Loucy (cell line): ENCODE measurements around the gene CD19.

Experiments
- H2AFZ ChIP-seq: fragments of 200-600 bp; sonication (generic); 2 replicates; pipeline ENCODE4 v1.6.0; 2016; ENCODE audit warnings: antibody characterized with exemption, mild to moderate bottlenecking, low read length, moderate library complexity
- H3F3A ChIP-seq: fragments of 200-600 bp; 2 replicates; pipeline ENCODE4 v1.6.0; 2016; ENCODE audit warnings: antibody characterized with exemption, low read depth, mild to moderate bottlenecking
- H3K27me3 ChIP-seq: fragments of 200-600 bp; sonication (generic); 2 replicates; pipeline ENCODE4 v1.6.1; 2014; ENCODE audit warnings: low read length, mild to moderate bottlenecking; ENCODE audit not compliant: insufficient read depth, poor library complexity, severe bottlenecking
- H3K36me3 ChIP-seq: fragments of 200-600 bp; sonication (generic); 2 replicates; pipeline ENCODE4 v1.6.1; 2016; ENCODE audit warnings: low read length; ENCODE audit not compliant: insufficient read depth
- H3K4me1 ChIP-seq: fragments of 200-600 bp; sonication (generic); 2 replicates; pipeline ENCODE4 v1.5.1; 2014; ENCODE audit warnings: low read length, mild to moderate bottlenecking; ENCODE audit not compliant: insufficient read depth, poor library complexity, severe bottlenecking
- H3K4me2 ChIP-seq: fragments of 200-600 bp; sonication (generic); 2 replicates; pipeline ENCODE4 v1.6.0; 2014; ENCODE audit warnings: antibody characterized with exemption, low read length, low read depth, mild to moderate bottlenecking; ENCODE audit not compliant: poor library complexity, severe bottlenecking
- H3K4me3 ChIP-seq: fragments of 200-600 bp; sonication (generic); 2 replicates; pipeline ENCODE4 v1.5.1; 2014; ENCODE audit warnings: low read length, mild to moderate bottlenecking, mixed read lengths; ENCODE audit not compliant: poor library complexity, severe bottlenecking
- H3K79me2 ChIP-seq: fragments of 200-600 bp; sonication (generic); 2 replicates; pipeline ENCODE4 v1.6.1; 2014; ENCODE audit warnings: low read length; ENCODE audit not compliant: insufficient read depth
- H3K9ac ChIP-seq: fragments of 200-600 bp; sonication (generic); 2 replicates; pipeline ENCODE4 v1.6.0; 2014; ENCODE audit warnings: mild to moderate bottlenecking, low read depth, low read length, moderate library complexity; ENCODE audit not compliant: poor library complexity, severe bottlenecking
- H3K9me2 ChIP-seq: fragments of 200-600 bp; sonication (generic); replicated peaks from 2 replicates; pipeline ENCODE4 v1.6.1; 2016; ENCODE audit warnings: low read depth, low read length, mixed read lengths
- H3K9me3 ChIP-seq: fragments of 200-600 bp; sonication (generic); 2 replicates; pipeline ENCODE4 v1.6.1; 2014; ENCODE audit warnings: mild to moderate bottlenecking, antibody characterized with exemption, low read length, low read depth; ENCODE audit not compliant: insufficient read depth
- H4K20me1 ChIP-seq: fragments of 200-600 bp; sonication (generic); 2 replicates; pipeline ENCODE4 v1.6.0; 2014; ENCODE audit warnings: antibody characterized with exemption, low read length, mild to moderate bottlenecking; ENCODE audit not compliant: insufficient read depth, poor library complexity, severe bottlenecking
- CTCF ChIP-seq: fragments of 200-600 bp; sonication (generic); conservative IDR thresholded peaks from 2 replicates; pipeline ENCODE4 v1.5.1; 2014; ENCODE audit warnings: mild to moderate bottlenecking, antibody characterized with exemption, low read length
- EZH2phosphoT487 ChIP-seq: fragments of 200-600 bp; IDR thresholded peaks from 2 replicates; pipeline ENCODE4 v1.6.1; 2018; ENCODE audit warnings: antibody characterized with exemption, mild to moderate bottlenecking, moderate library complexity, borderline replicate concordance

CD19 gene

DNA sequence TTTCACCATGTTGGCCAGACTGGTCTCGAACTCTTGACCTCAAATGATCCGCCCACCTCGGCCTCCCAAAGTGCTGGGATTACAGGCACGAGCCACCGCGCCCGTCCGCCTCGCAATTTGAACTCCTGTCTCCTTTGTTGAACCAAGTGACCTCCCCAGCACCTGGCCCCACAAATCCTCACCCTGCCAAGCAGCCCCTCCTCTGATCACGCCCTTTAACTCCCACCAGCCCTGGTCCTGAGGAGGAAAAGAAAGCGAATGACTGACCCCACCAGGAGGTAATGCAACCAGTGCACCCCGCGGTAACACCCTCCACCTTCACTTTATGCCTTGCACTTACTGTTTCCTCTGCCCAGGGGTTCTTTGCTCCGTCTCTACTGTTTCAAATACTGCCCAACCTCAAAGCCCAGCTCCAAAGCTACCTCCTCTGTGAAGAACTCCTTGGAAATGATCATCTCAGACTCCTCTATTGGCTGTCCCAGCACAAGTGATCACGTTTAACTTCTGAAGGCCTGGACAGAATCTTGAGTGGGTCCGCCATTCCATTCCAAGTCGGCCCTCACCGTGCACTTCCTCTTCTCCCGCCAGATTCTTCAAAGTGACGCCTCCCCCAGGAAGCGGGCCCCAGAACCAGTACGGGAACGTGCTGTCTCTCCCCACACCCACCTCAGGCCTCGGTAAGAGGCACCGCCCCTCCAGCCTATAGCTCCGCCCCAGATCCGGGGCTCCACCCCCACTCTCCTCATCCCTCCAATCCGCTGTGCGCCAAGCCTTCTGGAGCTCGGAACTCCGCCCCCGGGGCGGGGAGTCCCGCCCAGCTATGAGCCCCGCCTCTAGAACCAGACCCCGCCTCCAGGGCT lies 4.4 kb downstream of the CD19 start:
- Histone ChIP-seq H3K9ac (no peak overlapping the region), H3K4me3 (no peak overlapping the region), H3K4me2 (no peak overlapping the region), H3K36me3 (no peaks in the 10 kb centered on the region), H3K9me2 (no peaks in the 10 kb centered on the region), H3K79me2 (no peaks in the 10 kb centered on the region), H3F3A (0 out of 2 replicates have a peak, but pooled peaks cover 1% of the 10 kb centered on the region), H2AFZ (no peak overlapping the region), H3K27me3 (no peaks in the 10 kb centered on the region), H3K4me1 (peaks cover 18% of the 10 kb centered on the region), H3K9me3 (no peaks in the 10 kb centered on the region), H4K20me1 (no peaks in the 10 kb centered on the region)
- no peak for TF ChIP-seq EZH2phosphoT487
- no peak for TF ChIP-seq CTCF

DNA sequence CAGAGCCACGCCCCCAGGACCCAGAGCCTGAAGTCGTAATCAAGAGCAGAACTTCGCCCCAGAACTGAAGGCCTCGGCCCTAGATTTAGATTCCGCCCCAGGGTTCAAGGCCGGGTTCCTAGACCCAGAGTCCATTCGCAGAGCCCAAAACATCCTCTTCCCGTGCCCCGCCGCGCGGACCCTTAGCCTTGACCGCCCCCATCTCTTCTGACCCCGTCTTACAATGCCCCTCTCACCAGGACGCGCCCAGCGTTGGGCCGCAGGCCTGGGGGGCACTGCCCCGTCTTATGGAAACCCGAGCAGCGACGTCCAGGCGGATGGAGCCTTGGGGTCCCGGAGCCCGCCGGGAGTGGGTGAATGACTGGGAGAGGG lies 5.0 kb downstream of the CD19 start:
- Histone ChIP-seq H3K79me2 (no peaks in the 10 kb centered on the region), H2AFZ (no peak overlapping the region), H3K9ac (no peak overlapping the region), H3K9me3 (no peaks in the 10 kb centered on the region), H4K20me1 (no peaks in the 10 kb centered on the region), H3K4me2 (no peak overlapping the region), H3F3A (no peaks in the 10 kb centered on the region), H3K27me3 (no peaks in the 10 kb centered on the region), H3K4me3 (no peak overlapping the region), H3K4me1 (peaks cover 11% of the 10 kb centered on the region), H3K9me2 (no peaks in the 10 kb centered on the region), H3K36me3 (no peaks in the 10 kb centered on the region)
- TF ChIP-seq EZH2phosphoT487, result no peak
- no peak for TF ChIP-seq CTCF

GRCh38 chr16:28937222-28937876 lies 5.6 kb downstream of the CD19 start:
- Histone ChIP-seq H3K4me2 (no peak overlapping the region), H3K36me3 (no peaks in the 10 kb centered on the region)

More at GRCh38 chr16:28937222-28937876, 5.6 kb downstream of the CD19 start:
- Histone ChIP-seq H3K4me3 (no peak overlapping the region), H3K79me2 (no peaks in the 10 kb centered on the region), H2AFZ (no peak overlapping the region), H3K4me1 (peaks cover 6% of the 10 kb centered on the region), H3K9ac (no peak overlapping the region), H3K9me2 (no peaks in the 10 kb centered on the region), H3K9me3 (no peaks in the 10 kb centered on the region), H3K27me3 (no peaks in the 10 kb centered on the region), H3F3A (no peaks in the 10 kb centered on the region), H4K20me1 (no peaks in the 10 kb centered on the region)
- TF ChIP-seq EZH2phosphoT487 (no peak), CTCF (peak; percentile 25)
